GM23248 (cell line): Measurements from ENCODE around the gene TMCC1. TPM values are rescaled to one million over a fixed set of nuclear protein-coding genes. Genes with fewer than 3 reads are reported as not detected.

Source experiments
- DNase-seq: peaks from one replicate; pipeline ENCODE4 v3.0.0-alpha.2; 2015
- H2AFZ ChIP-seq: fragments of 200-600 bp; sonication (generic); 2 replicates; pipeline ENCODE4 v1.6.1; 2016; ENCODE audit warnings: antibody characterized with exemption
- H3F3A ChIP-seq: fragments of 200-600 bp; sonication (generic); 2 replicates; pipeline ENCODE4 v1.6.1; 2016; ENCODE audit warnings: mild to moderate bottlenecking, antibody characterized with exemption, mixed run types; ENCODE audit not compliant: insufficient read depth
- H3K27ac ChIP-seq: fragments of 200-600 bp; sonication (generic); 2 replicates; pipeline ENCODE4 v1.5.1; 2016; ENCODE audit warnings: mild to moderate bottlenecking
- H3K27me3 ChIP-seq: fragments of 200-600 bp; sonication (generic); replicated peaks from 2 replicates; pipeline ENCODE4 v1.6.1; 2016; ENCODE audit warnings: mild to moderate bottlenecking; ENCODE audit not compliant: insufficient read depth
- H3K36me3 ChIP-seq: fragments of 200-600 bp; sonication (generic); 2 replicates; pipeline ENCODE4 v1.6.1; 2016; ENCODE audit warnings: low read depth, mild to moderate bottlenecking
- H3K4me1 ChIP-seq: fragments of 200-600 bp; sonication (generic); 2 replicates; pipeline ENCODE4 v1.6.1; 2016; ENCODE audit warnings: mild to moderate bottlenecking; ENCODE audit not compliant: insufficient read depth
- H3K4me2 ChIP-seq: fragments of 200-600 bp; sonication (generic); one replicate; pipeline ENCODE4 v1.6.1; 2016; ENCODE audit warnings: mild to moderate bottlenecking; ENCODE audit not compliant: unreplicated experiment
- H3K4me3 ChIP-seq: fragments of 200-600 bp; sonication (generic); 2 replicates; pipeline ENCODE4 v1.5.1; 2016; ENCODE audit warnings: mild to moderate bottlenecking
- H3K79me2 ChIP-seq: fragments of 200-600 bp; sonication (generic); 2 replicates; pipeline ENCODE4 v1.6.1; 2016; ENCODE audit warnings: mild to moderate bottlenecking; ENCODE audit not compliant: insufficient read depth
- H3K9ac ChIP-seq: fragments of 200-600 bp; sonication (generic); 2 replicates; pipeline ENCODE4 v1.6.1; 2016; ENCODE audit warnings: mild to moderate bottlenecking
- H3K9me2 ChIP-seq: fragments of 200-600 bp; sonication (generic); 2 replicates; pipeline ENCODE4 v1.6.1; 2016; ENCODE audit warnings: mixed run types, mild to moderate bottlenecking, moderate library complexity; ENCODE audit not compliant: insufficient read depth
- H3K9me3 ChIP-seq: fragments of 200-600 bp; sonication (generic); one replicate; pipeline ENCODE4 v1.6.1; 2017; ENCODE audit warnings: low read depth
- H4K20me1 ChIP-seq: fragments of 200-600 bp; sonication (generic); 2 replicates; pipeline ENCODE4 v1.6.0; 2016; ENCODE audit not compliant: insufficient read depth
- EZH2 ChIP-seq: fragments of 200-600 bp; sonication (generic); IDR thresholded peaks from 2 replicates; pipeline ENCODE4 v1.6.1; 2018; ENCODE audit warnings: antibody characterized with exemption, mild to moderate bottlenecking; ENCODE audit not compliant: insufficient read depth, poor library complexity, severe bottlenecking
- EZH2phosphoT487 ChIP-seq: fragments of 200-600 bp; sonication (generic); IDR thresholded peaks from 2 replicates; pipeline ENCODE4 v1.6.1; 2018; ENCODE audit warnings: antibody characterized with exemption, moderate library complexity, mild to moderate bottlenecking, low read depth; ENCODE audit not compliant: insufficient read depth
- WGBS, 2 experiments: methylation state at CpG; one replicate each; pipeline ENCODE4 v1.1.6; 2015 to 2017; ENCODE audit warnings: low lambda C conversion rate in 2 of 2, low coverage in 1 of 2; ENCODE audit errors: missing lambda C conversion rate in 2 of 2; 5-methylcytosine and 5-hydroxymethylcytosine counted together
- in situ Hi-C: fragments of 300-500 bp; cut with MboI; formaldehyde crosslinking; loops from 2 replicates; pipeline ENCODE4 v1.15.0; 2020
- polyA plus RNA-seq: library from polyadenylated mRNA; unstranded; fragments of >200 nt; fragmentation: Nextera tagmentation; extraction: Ambion mirVana; gene quantifications from 2 replicates; pipeline ENCODE4 v1.2.1, GENCODE V29; 2016
- total RNA-seq: library from RNA; depleted of rRNA; stranded (reverse); fragments of >200 nt; shearing (Covaris generic); gene quantifications from 2 replicates; pipeline ENCODE4 v1.2.3, GENCODE V29; 2014

TMCC1 gene
- total and polyA plus RNA-seq, 2 experiments from 2014 or later, result 4.0 to 11.1 TPM

GRCh38 chr3:129702934-129703712 lies 190.4 kb downstream of the TMCC1 start:
- DNase-seq, result peak; percentile 32
- 92 to 94% methylated on average over 10 of the region's 10 CpGs for WGBS, 2 experiments
- in situ Hi-C loops, result no loop called here
- H3K36me3 ChIP-seq, result no peaks in the 10 kb centered on the region
- H3K4me2 ChIP-seq, result no peak overlapping the region
- H3K9ac ChIP-seq, result no peak overlapping the region
- H3K27ac ChIP-seq, result no peak overlapping the region
- H3K9me2 ChIP-seq, result no peaks in the 10 kb centered on the region
- no peaks in the 10 kb centered on the region; the same call in 1 of the 2 replicates for H3K79me2 ChIP-seq
- H3K4me1 ChIP-seq, result peaks cover 20% of the 10 kb centered on the region
- no peak overlapping the region for H2AFZ ChIP-seq
- no peaks in the 10 kb centered on the region for H3K9me3 ChIP-seq
- TF ChIP-seq EZH2phosphoT487 (no peak), EZH2 (no peak)
- no peaks in the 10 kb centered on the region for H4K20me1 ChIP-seq
- H3K27me3 ChIP-seq, result no peaks in the 10 kb centered on the region
- no peak overlapping the region for H3K4me3 ChIP-seq
- peaks cover 9% of the 10 kb centered on the region; the same call in 1 of the 2 replicates for H3F3A ChIP-seq

GRCh38 chr3:129701161-129701560 lies 192.3 kb downstream of the TMCC1 start:
- no peak overlapping the region for H3K27ac ChIP-seq
- no peak for DNase-seq
- no peak overlapping the region for H3K4me3 ChIP-seq
- H4K20me1 ChIP-seq, result no peaks in the 10 kb centered on the region
- WGBS, 2 experiments, result 91 to 97% methylated on average over 4 of the region's 4 CpGs
- H3K36me3 ChIP-seq, result no peaks in the 10 kb centered on the region
- H3K79me2 ChIP-seq, result no peaks in the 10 kb centered on the region; the same call in 1 of the 2 replicates
- no peak overlapping the region for H2AFZ ChIP-seq
- H3F3A ChIP-seq, result peaks cover 9% of the 10 kb centered on the region; the same call in 1 of the 2 replicates
- no peaks in the 10 kb centered on the region for H3K27me3 ChIP-seq
- H3K4me2 ChIP-seq, result no peak overlapping the region
- peaks cover 15% of the 10 kb centered on the region for H3K4me1 ChIP-seq
- H3K9ac ChIP-seq, result no peak overlapping the region
- in situ Hi-C loops, result no loop called here
- TF ChIP-seq EZH2phosphoT487 (no peak), EZH2 (no peak)
- H3K9me2 ChIP-seq, result no peaks in the 10 kb centered on the region
- no peaks in the 10 kb centered on the region for H3K9me3 ChIP-seq

GRCh38 chr3:129699612-129700011 lies 193.9 kb downstream of the TMCC1 start:
- Histone ChIP-seq H3K4me3 (no peak overlapping the region), H3K9me2 (no peaks in the 10 kb centered on the region), H3K79me2 (no peaks in the 10 kb centered on the region; the same call in 1 of the 2 replicates), H4K20me1 (no peaks in the 10 kb centered on the region), H2AFZ (no peak overlapping the region), H3F3A (peaks cover 9% of the 10 kb centered on the region; the same call in 1 of the 2 replicates), H3K27ac (no peak overlapping the region), H3K4me1 (peaks cover 18% of the 10 kb centered on the region), H3K27me3 (no peaks in the 10 kb centered on the region), H3K4me2 (no peak overlapping the region), H3K36me3 (no peaks in the 10 kb centered on the region), H3K9ac (no peak overlapping the region), H3K9me3 (no peaks in the 10 kb centered on the region)
- in situ Hi-C loops, result no loop called here
- DNase-seq, result no peak
- TF ChIP-seq EZH2phosphoT487, result no peak
- TF ChIP-seq EZH2, result no peak
- WGBS, 2 experiments, result 85 to 95% methylated on average over 1 of the region's 1 CpG

- Histone ChIP-seq H3K4me2 (no peak overlapping the region), H3K4me1 (peaks cover 18% of the 10 kb centered on the region), H2AFZ (no peak overlapping the region), H4K20me1 (no peaks in the 10 kb centered on the region), H3K9me2 (no peaks in the 10 kb centered on the region), H3F3A (peaks cover 9% of the 10 kb centered on the region; the same call in 1 of the 2 replicates), H3K36me3 (no peaks in the 10 kb centered on the region), H3K27ac (no peak overlapping the region), H3K79me2 (no peaks in the 10 kb centered on the region; the same call in 1 of the 2 replicates), H3K27me3 (no peaks in the 10 kb centered on the region), H3K9me3 (no peaks in the 10 kb centered on the region), H3K9ac (no peak overlapping the region), H3K4me3 (no peak overlapping the region)
- TF ChIP-seq EZH2phosphoT487 (no peak), EZH2 (no peak)
- WGBS, 2 experiments, result 81 to 83% methylated on average over 4 of the region's 4 CpGs
- in situ Hi-C loops, result no loop called here
- DNase-seq, result no peak
Observed at GRCh38 chr3:129699199-129699598, 194.3 kb downstream of the TMCC1 start.
